GM19468 (cell line): ENCODE data around the gene EPHB3.

ENCODE experiments used
- ATAC-seq: cut with Tn5 transposase; IDR thresholded peaks from one replicate; pipeline ENCODE4 v1.9.1; 2021; ENCODE audit warnings: mild to moderate bottlenecking, moderate library complexity, moderate number of reproducible peaks; ENCODE audit not compliant: unreplicated experiment; ENCODE audit errors: extremely low read depth

EPHB3 gene

GRCh38 chr3:184594371-184595001 is 32.9 kb downstream of the EPHB3 start:
- no peak for ATAC-seq

GRCh38 chr3:184595726-184596125 is 34.1 kb downstream of the EPHB3 start:
- no peak for ATAC-seq

GRCh38 chr3:184596233-184596632 is 34.6 kb downstream of the EPHB3 start:
- ATAC-seq: no peak

GRCh38 chr3:184596886-184597575 is 35.4 kb downstream of the EPHB3 start:
- ATAC-seq: no peak

- no peak for ATAC-seq
These were observed 36.4 kb downstream of the EPHB3 start for GRCh38 chr3:184597829-184598573.

- ATAC-seq: no peak
These were observed 37.0 kb downstream of the EPHB3 start for GRCh38 chr3:184598574-184598927.

GRCh38 chr3:184599143-184599542 is 37.6 kb downstream of the EPHB3 start:
- ATAC-seq: no peak

GRCh38 chr3:184600685-184601377 is 39.2 kb downstream of the EPHB3 start:
- no peak for ATAC-seq

- no peak for ATAC-seq
These were observed 40.2 kb downstream of the EPHB3 start for GRCh38 chr3:184601576-184602371.

- ATAC-seq: no peak
These were observed 41.0 kb downstream of the EPHB3 start for GRCh38 chr3:184602372-184603150.

GRCh38 chr3:184603151-184604030 is 41.8 kb downstream of the EPHB3 start:
- ATAC-seq: no peak

GRCh38 chr3:184604039-184604601 is 42.5 kb downstream of the EPHB3 start:
- no peak for ATAC-seq

- ATAC-seq: no peak
These were observed 43.2 kb downstream of the EPHB3 start for GRCh38 chr3:184604615-184605290.

GRCh38 chr3:184608209-184608608 is 46.6 kb downstream of the EPHB3 start:
- no peak for ATAC-seq

- ATAC-seq: no peak
These were observed 48.1 kb downstream of the EPHB3 start for GRCh38 chr3:184609476-184610244.

- ATAC-seq: no peak
These were observed 48.8 kb downstream of the EPHB3 start for GRCh38 chr3:184610245-184610871.
